Pancreas (tissue), 10 donors: Measurements from ENCODE around the gene ADPGK. TPM values are rescaled to one million over a fixed set of nuclear protein-coding genes. Genes with fewer than 3 reads are reported as not detected.

Source experiments
- ATAC-seq, 4 donors: fragments of 200-7000 bp; cut with Tn5 transposase; one replicate each; pipeline versions ENCODE4 v1.8.0 to v1.9.1; 2020; ENCODE audit warnings: mild to moderate bottlenecking in 4 of 4, moderate library complexity in 4 of 4
- DNase-seq, 6 donors: peaks; one replicate each; pipeline ENCODE4 v3.0.0-alpha.2; 2020
- FAIRE-seq: peaks from 2 replicates; lab custom pipeline; 2012; peaks lifted over from hg19 to GRCh38; lab: Jason Lieb, UNC
- H3K27ac ChIP-seq, 4 donors: fragments of 200-600 bp; sonication (generic); 1 replicate in 3 of 4; 2 replicates in 1 of 4; pipeline versions ENCODE4 v1.5.0 to v1.8.0; 2020
- H3K27me3 ChIP-seq, 4 donors: fragments of 200-600 bp; one replicate each; pipeline ENCODE4 v1.8.0; 2021
- H3K36me3 ChIP-seq, 3 donors: fragments of 200-600 bp; sonication (generic) in 1 of 3; one replicate each; pipeline versions ENCODE4 v1.5.0 to v1.8.0; 2020 to 2021
- H3K4me1 ChIP-seq, 3 donors: fragments of 200-600 bp; one replicate each; pipeline ENCODE4 v1.8.0; 2021
- H3K4me3 ChIP-seq, 4 donors: fragments of 200-600 bp; sonication (generic) in 2 of 4; one replicate each; pipeline versions ENCODE4 v1.5.0 to v1.8.0; 2020 to 2021
- H3K9me3 ChIP-seq, 4 donors: fragments of 200-600 bp; one replicate each; pipeline ENCODE4 v1.8.0; 2021
- WGBS, 2 donors: extraction: QIAGEN DNeasy Blood & Tissue Kit; methylation state at CpG; one replicate each; pipeline ENCODE4 v1.1.7; 2013; 5-methylcytosine and 5-hydroxymethylcytosine counted together
- intact Hi-C, 3 donors: fragments of 100-400 bp; cut with DNase I; formaldehyde crosslinking; loops; one replicate each; pipeline versions ENCODE4 v1.11.1 to v1.14.2; 2022
- polyA plus RNA-seq, 2 donors: library from polyadenylated mRNA; stranded (reverse); fragments of 200-250 nt; gene quantifications; one replicate each; pipeline ENCODE4 v1.2.3, GENCODE V29; 2013
- total RNA-seq, 6 donors: library from RNA; stranded (reverse); fragmentation: NEBNext Ultra II Directional in 4 of 6; extraction: Animal tissue kit (Norgen Biotek cat#: 25700) in 4 of 6; gene quantifications; one replicate each; pipeline versions ENCODE4 v1.2.1 to v1.2.4, GENCODE V29; 2021 to 2023
- TF ChIP-seq, protein P1 (sequence below), 4 donors: fragments of 200-600 bp; sonication (generic) in 3 of 4; IDR thresholded peaks; one replicate each; pipeline versions ENCODE4 v1.5.0 to v1.8.0; 2021; ENCODE audit warnings: antibody characterized with exemption in 4 of 4
- donor health status: healthy with polysubstance abuse.
- donor health status: DM: no; HTN: no; CAD: no; lungs with moderate emphysema.
- donor health status: DM: no; HTN: no; CAD: no.
- donor health status: control.
- donor health status: control.
- donor health status: Bipolar disorder and iron deficiency.
- donor health status: DM: yes; HTN: yes; CAD: no.
- donor health status: DM: no; HTN: no; CAD: no.
- donor health status: DM: no; HTN: no; CAD: no.
- donor health status: DM: yes; HTN: yes; CAD: no.

The ADPGK gene
- total and polyA plus RNA-seq, 8 donors: 22.9 to 43.3 (median 27.8) TPM

DNA sequence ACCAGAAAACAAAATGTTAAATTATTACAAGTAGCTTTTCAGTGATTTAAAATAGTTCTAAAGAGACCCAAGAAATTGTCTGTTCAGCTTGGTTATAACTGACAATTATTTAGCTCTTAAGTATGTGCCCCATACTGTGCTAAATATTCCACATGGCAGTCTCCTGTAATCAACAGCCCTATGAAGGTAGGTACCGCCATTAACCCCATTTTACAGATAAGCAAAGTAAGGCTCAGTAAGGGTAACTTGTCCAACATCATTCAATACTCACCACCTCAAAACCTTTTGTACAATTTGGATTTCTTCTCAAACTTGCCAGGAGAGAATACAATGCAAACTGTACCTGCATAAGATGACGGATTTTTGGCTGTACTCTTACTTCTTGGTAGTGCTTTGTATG is 33.9 kb downstream of the ADPGK start:
- intact Hi-C loops: no loop called here
- Histone ChIP-seq H3K4me3 (no peak overlapping the region), H3K9me3 (no peaks in the 10 kb centered on the region), H3K4me1 (no peaks in the 10 kb centered on the region), H3K27ac (no peak overlapping the region), H3K36me3 (peaks cover 0 to 23% (median 4%) of the 10 kb centered on the region in 3 donors), H3K27me3 (no peaks in the 10 kb centered on the region)
- 92 to 95% methylated on average over 2 of the region's 2 CpGs for WGBS, 2 donors
- DNase-seq (no peak), FAIRE-seq (no peak), ATAC-seq (no peak)
- TF ChIP-seq, protein P1, sequence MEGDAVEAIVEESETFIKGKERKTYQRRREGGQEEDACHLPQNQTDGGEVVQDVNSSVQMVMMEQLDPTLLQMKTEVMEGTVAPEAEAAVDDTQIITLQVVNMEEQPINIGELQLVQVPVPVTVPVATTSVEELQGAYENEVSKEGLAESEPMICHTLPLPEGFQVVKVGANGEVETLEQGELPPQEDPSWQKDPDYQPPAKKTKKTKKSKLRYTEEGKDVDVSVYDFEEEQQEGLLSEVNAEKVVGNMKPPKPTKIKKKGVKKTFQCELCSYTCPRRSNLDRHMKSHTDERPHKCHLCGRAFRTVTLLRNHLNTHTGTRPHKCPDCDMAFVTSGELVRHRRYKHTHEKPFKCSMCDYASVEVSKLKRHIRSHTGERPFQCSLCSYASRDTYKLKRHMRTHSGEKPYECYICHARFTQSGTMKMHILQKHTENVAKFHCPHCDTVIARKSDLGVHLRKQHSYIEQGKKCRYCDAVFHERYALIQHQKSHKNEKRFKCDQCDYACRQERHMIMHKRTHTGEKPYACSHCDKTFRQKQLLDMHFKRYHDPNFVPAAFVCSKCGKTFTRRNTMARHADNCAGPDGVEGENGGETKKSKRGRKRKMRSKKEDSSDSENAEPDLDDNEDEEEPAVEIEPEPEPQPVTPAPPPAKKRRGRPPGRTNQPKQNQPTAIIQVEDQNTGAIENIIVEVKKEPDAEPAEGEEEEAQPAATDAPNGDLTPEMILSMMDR (IDR thresholded peaks at IDR 0.05): no peak

DNA sequence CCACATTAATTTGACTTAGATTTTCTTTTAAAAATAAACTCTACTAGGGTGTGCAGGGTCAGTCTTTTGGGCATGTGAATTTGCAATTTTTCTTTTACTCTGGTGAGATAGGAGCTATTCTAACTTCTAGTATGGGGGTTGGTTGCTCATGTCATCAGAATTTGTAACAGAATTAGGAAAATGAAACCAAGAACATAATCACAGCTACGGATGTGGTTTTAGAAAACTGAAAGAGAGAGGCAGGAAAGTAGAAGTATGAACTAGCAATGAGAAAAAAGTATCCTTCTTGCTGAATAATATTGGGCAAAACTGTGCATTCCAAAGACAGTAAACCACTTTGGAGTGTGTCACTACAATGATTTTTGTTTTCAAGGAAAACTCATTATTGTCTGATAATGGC is 43.3 kb downstream of the ADPGK start:
- intact Hi-C loops: no loop called here
- Histone ChIP-seq H3K36me3 (peaks cover 0 to 33% (median 10%) of the 10 kb centered on the region in 3 donors), H3K9me3 (no peaks in the 10 kb centered on the region), H3K27me3 (no peaks in the 10 kb centered on the region), H3K4me1 (no peaks in the 10 kb centered on the region), H3K4me3 (no peak overlapping the region), H3K27ac (no peak overlapping the region)
- FAIRE-seq (no peak), ATAC-seq (no peak), DNase-seq (no peak)
- 57 to 90% methylated on average over 1 of the region's 1 CpG for WGBS, 2 donors
- TF ChIP-seq, protein P1 (IDR thresholded peaks at IDR 0.05): no peak

DNA sequence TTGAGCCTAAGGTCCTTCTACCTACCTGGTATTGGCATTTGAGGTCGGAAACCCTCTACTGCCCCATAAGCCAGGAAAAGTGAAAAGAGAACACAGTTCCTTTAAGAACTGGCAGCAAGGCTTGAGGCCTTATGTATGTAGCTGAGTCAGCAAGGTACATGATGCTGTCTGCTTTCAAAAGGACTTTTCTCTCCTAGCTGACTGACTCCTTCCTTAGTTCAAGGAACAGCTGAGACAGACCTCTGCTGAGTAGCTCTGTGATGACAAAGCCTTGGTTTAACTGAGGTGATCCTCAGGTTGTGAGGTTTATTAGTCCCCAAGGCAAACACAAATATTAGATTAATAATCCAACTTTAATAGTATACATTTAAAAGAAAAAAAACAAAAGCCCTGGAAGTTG is 45.8 kb downstream of the ADPGK start:
- DNase-seq: no peak
- ATAC-seq: peak in 1 of 4 donors; percentile 24
- TF ChIP-seq, protein P1 (IDR thresholded peaks at IDR 0.05): no peak
- no peaks in the 10 kb centered on the region for H3K27me3 ChIP-seq
- H3K4me3 ChIP-seq: no peak overlapping the region
- no peaks in the 10 kb centered on the region for H3K4me1 ChIP-seq
- H3K9me3 ChIP-seq: no peaks in the 10 kb centered on the region
- 90 to 96% methylated on average over 1 of the region's 1 CpG for WGBS, 2 donors
- intact Hi-C loops: no loop called here
- peaks cover 0 to 33% (median 10%) of the 10 kb centered on the region in 3 donors for H3K36me3 ChIP-seq
- H3K27ac ChIP-seq: no peak overlapping the region
- FAIRE-seq: no peak

DNA sequence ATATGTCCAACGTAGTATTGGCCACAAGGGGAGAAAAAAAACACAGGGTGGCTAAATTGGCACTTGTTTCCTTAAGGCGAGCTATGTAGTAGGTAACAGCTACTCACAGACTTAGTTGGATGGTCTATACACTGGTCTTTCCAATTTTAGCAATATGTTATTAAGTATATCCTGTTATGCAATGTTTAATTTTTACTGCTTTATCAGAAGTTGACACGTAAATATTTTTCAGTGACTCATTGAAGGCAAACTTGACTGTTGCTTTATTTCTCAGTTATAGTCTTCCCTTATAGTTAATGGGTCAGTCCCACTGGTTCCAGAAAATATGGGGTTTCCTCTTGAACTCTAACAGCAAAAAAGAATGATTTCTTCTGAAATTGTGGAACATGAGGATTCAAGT is 46.5 kb downstream of the ADPGK start:
- intact Hi-C loops: no loop called here
- 68 to 73% methylated on average over 3 of the region's 3 CpGs for WGBS, 2 donors
- TF ChIP-seq, protein P1 (IDR thresholded peaks at IDR 0.05): no peak
- ATAC-seq (peak; percentile 27 to 40 (median 30)), FAIRE-seq (no peak), DNase-seq (no peak)
- H3K4me1 ChIP-seq: no peaks in the 10 kb centered on the region
- H3K9me3 ChIP-seq: no peaks in the 10 kb centered on the region
- H3K27me3 ChIP-seq: no peaks in the 10 kb centered on the region
- H3K36me3 ChIP-seq: peaks cover 0 to 33% (median 10%) of the 10 kb centered on the region in 3 donors
- peak overlapping the region in 1 of 4 donors; percentile 13 for H3K27ac ChIP-seq
- H3K4me3 ChIP-seq: no peak overlapping the region

DNA sequence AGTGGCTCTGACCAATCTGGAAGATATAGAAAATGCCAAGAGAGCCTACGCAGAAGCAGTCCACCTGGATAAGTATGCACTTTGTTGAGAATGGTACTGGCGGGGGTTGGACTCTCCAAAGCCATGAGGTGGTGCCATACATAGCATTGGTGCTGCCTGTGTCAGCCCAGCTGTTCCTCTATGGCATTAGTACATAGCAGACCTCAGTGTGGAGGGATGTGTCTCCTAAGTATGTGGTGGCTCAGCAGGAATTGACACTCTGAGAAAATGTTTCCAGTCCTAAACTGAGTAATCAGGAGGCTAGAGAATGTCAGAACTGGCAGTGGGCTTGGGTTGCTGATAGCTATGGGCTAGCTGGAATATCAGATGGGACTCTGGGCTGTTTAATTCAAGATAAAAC is 48.4 kb downstream of the ADPGK start:
- FAIRE-seq (no peak), ATAC-seq (no peak), DNase-seq (no peak)
- no peaks in the 10 kb centered on the region for H3K9me3 ChIP-seq
- no peaks in the 10 kb centered on the region for H3K27me3 ChIP-seq
- H3K4me1 ChIP-seq: no peaks in the 10 kb centered on the region
- 93 to 96% methylated on average over 2 of the region's 2 CpGs for WGBS, 2 donors
- TF ChIP-seq, protein P1 (IDR thresholded peaks at IDR 0.05): no peak
- no peak overlapping the region for H3K27ac ChIP-seq
- no peak overlapping the region for H3K4me3 ChIP-seq
- H3K36me3 ChIP-seq: peaks cover 4 to 24% (median 10%) of the 10 kb centered on the region in 3 donors
- intact Hi-C loops: no loop called here
